ENCODE results near the gene NKG7. TPM values are rescaled to one million over a fixed set of nuclear protein-coding genes. Genes with fewer than 3 reads are reported as not detected.

NKG7 gene
- not detected in 2 replicates for total RNA-seq (ENCODE audit: low replicate concordance)

GRCh38 chr19:51372649-51373504, at the start of gene NKG7:
Gene NKG7, minus strand, starts transcription at chr19:51372654. Its CDS starts 119 bp downstream, at chr19:51372535.

DNA sequence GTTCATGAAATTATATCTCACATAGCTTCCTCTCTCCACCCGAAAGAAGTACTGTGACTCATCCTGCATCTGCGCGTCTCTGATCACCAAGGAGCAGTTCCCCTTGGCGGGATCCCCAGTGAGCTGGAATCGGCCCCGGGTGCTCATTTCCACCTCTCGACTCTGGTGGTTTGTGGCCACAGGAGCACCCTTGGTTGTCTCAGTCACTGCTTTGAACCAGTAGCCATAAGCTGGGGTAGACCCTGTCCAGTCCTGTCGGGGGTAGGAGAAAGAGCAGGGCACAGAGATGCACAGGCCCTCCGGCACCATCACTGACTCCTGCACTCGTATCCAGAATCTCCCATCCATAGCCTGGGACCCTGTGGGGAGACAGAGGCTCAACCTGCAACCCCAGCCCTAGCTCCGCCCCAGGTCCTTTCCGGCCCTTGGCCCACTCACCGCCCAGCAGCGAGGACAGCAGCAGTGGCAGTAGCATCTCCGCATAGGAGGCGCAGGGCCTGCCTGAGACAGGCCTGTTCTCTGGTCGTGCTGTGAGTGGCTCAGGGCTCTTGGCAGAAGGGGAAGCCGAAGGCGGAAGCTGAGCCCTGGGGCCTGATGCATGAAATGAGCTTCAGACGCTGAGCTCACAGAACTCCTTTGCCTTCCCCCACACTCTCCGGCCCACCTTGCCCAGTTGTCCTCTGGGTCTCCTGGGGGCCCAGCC, 44.8 kb upstream of the NKG7 start, which contains the start of gene SIGLEC10:
SIGLEC10 (minus strand) TSS at position 536 of the 703 bp plus-strand sequence; CDS start at position 475, 61 bp downstream.

GRCh38 chr19:51387924-51388389, 15.5 kb upstream of the NKG7 start, which contains the start of gene LIM2:
Gene LIM2, minus strand, starts transcription at chr19:51387974. Its CDS starts 531 bp downstream, at chr19:51387443.

DNA sequence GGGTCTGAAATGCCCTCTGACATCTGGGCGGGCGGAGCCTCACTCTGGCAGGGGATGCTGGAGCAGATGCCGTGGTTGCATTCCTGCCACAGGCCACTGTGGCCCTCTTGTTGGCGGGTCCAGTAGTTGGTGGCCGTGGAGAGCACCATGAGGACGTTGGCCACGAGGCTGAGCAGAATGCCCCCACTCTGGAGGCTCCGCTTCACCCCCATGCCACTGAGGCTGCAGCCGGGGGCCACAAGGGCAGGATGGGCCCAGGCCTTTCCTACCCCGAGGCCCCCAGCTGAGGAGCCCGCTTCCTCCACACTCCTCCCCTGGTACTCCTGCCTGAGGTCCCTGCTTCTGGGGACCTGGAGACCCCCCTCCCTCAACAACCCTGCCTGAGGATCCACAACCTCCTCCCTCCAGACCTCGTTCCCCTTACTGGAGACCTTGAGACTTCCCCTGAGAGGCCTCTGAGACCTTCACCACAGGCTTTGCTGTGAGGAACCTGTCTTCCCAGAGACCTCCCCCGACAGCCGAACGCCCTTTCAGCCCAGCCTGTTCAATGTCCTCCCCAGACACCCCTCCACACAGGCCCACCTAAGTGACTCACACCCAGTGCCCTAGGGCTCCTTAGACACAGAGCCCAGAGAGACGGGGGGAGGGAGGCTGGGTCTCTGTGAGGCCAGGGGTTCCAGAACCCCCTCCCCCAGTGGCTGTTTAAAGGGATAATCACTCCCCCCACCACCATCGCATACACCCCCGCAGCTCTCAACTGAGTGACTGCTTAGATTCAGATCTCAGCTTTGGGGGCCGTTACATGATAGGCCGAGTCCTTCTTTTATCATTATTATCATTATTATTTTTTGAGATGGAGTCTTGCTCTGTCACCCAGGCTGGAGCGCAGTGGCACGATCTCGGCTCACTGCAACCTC, 3.8 kb downstream of the NKG7 start, which contains the start of gene CLDND2:
CLDND2 (minus strand) TSS at position 638 of the 917 bp plus-strand sequence; CDS start at position 212, 426 bp downstream.

DNA sequence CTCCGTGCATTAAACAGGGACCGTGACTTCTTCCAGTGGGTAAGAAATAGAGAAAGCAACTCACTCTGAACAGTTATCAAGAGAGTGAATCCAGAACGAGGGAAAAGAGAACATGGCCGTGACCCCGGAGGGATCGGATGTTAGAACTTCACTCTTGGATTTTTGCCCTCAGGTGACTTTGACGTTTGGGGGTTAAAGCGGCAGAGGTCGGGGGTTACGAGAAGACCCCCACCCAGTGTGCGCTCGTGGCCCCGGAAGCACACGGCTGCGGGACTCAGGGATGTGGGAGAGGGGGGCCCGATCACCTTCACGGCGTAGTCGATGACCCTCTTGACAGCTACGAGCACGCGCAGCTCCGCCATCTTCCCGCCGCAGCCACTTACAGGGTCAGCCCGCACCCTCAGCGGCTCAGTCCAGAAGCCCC, 6.5 kb downstream of the NKG7 start, which contains the start of gene ETFB:
ETFB (minus strand) TSS at position 424 of the 424 bp plus-strand sequence; CDS start at position 362, 62 bp downstream.

DNA sequence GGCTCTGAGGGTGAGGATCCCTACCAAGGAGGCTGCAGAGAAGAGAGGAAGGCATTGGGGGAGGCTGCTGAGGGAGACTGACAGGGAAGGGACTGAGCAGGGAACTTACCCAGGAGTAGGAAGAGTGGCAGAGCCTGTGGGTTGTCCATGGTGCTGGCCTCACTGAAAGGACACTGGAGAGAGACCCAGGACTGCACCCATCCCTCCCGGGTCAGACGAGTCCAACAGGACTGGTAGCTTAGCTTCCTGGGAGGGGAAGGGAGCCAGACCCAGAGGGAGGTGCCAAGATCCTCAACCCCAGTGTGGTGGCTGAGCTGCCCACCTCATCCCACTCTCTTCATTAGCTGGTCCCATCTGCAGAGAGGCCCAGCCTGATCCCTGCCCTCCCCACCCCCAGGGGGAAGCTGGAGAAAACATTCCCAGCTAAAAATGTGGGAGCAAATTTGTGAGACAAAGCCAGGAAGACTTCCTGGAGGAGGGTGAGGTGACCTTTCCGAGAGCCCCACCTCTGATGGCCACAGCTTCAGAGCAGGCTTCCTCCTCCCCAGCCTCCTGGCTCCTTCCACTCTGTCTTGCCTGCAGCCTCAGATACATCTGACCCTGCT, 30.4 kb downstream of the NKG7 start, which contains the start of gene VSIG10L:
VSIG10L (minus strand) TSS at position 164 of the 605 bp plus-strand sequence; CDS start at position 149, 15 bp downstream.

Other genes starting within 250 kb of the NKG7 start
- not detected in 2 replicates for gene SIGLEC9, start 247.7 kb downstream of the NKG7 start, total RNA-seq (ENCODE audit: low replicate concordance)
- gene SIGLEC7, start 230.4 kb downstream of the NKG7 start, total RNA-seq (ENCODE audit: low replicate concordance): not detected in 2 replicates
- not detected in 2 replicates for gene CD33, start 147.6 kb downstream of the NKG7 start, total RNA-seq (ENCODE audit: low replicate concordance)
- gene SIGLECL1, start 121.6 kb downstream of the NKG7 start, total RNA-seq (ENCODE audit: low replicate concordance): not detected in 2 replicates
- not detected in 2 replicates for gene IGLON5, start 61.0 kb downstream of the NKG7 start, total RNA-seq (ENCODE audit: low replicate concordance)
- gene VSIG10L, start 30.5 kb downstream of the NKG7 start, total RNA-seq (ENCODE audit: low replicate concordance): 0.23 and 0.30 TPM in 2 replicates
- gene ETFB, start 6.3 kb downstream of the NKG7 start, total RNA-seq (ENCODE audit: low replicate concordance): 202 and 403 TPM in 2 replicates
- not detected in 2 replicates for gene CLDND2, start 3.7 kb downstream of the NKG7 start, total RNA-seq (ENCODE audit: low replicate concordance)
- gene LIM2, start 15.3 kb upstream of the NKG7 start, total RNA-seq (ENCODE audit: low replicate concordance): not detected in 2 replicates
- not detected in 2 replicates for gene C19orf84, start 17.9 kb upstream of the NKG7 start, total RNA-seq (ENCODE audit: low replicate concordance)
- gene SIGLEC10, start 45.0 kb upstream of the NKG7 start, total RNA-seq (ENCODE audit: low replicate concordance): not detected in 2 replicates
- gene SIGLEC8, start 85.8 kb upstream of the NKG7 start, total RNA-seq (ENCODE audit: low replicate concordance): not detected in 2 replicates
- not detected in 2 replicates for gene CEACAM18, start 105.9 kb upstream of the NKG7 start, total RNA-seq (ENCODE audit: low replicate concordance)
- not detected in 2 replicates for gene SIGLEC12, start 129.1 kb upstream of the NKG7 start, total RNA-seq (ENCODE audit: low replicate concordance)
- not detected in 2 replicates for gene SIGLEC6, start 159.0 kb upstream of the NKG7 start, total RNA-seq (ENCODE audit: low replicate concordance)
- 2.1 and 11.2 TPM in 2 replicates for gene ZNF175, start 198.6 kb upstream of the NKG7 start, total RNA-seq (ENCODE audit: low replicate concordance)

Data from smooth muscle cell of the coronary artery (primary cell).